ENCODE measurements around the gene SWSAP1.

DNA sequence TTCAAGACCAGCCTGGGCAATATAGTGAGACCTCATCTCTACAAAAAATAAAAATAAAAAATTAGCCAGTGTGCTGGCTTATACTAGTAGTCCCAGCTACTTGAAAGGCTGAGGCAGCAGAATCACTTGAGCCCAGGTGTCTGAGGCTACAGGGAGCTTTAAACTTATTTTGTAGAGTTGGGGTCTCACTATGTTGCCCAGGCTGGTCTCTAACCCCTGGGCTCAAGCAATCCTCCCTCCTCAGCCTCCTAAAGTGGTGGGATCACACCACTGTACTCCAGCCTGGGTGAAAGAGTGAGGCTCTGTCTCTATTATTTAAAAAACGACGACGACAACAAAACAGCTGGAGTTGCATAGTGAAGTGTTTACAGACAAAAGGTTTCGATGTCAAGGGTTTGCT lies 43.0 kb upstream of the SWSAP1 start:
- TF ChIP-seq, protein P1, sequence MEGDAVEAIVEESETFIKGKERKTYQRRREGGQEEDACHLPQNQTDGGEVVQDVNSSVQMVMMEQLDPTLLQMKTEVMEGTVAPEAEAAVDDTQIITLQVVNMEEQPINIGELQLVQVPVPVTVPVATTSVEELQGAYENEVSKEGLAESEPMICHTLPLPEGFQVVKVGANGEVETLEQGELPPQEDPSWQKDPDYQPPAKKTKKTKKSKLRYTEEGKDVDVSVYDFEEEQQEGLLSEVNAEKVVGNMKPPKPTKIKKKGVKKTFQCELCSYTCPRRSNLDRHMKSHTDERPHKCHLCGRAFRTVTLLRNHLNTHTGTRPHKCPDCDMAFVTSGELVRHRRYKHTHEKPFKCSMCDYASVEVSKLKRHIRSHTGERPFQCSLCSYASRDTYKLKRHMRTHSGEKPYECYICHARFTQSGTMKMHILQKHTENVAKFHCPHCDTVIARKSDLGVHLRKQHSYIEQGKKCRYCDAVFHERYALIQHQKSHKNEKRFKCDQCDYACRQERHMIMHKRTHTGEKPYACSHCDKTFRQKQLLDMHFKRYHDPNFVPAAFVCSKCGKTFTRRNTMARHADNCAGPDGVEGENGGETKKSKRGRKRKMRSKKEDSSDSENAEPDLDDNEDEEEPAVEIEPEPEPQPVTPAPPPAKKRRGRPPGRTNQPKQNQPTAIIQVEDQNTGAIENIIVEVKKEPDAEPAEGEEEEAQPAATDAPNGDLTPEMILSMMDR (IDR thresholded peaks at IDR 0.05) = no peak
- no peak for TF ChIP-seq EZH2 (IDR thresholded peaks at IDR 0.05)
- no peak for TF ChIP-seq EZH2phosphoT487 (IDR thresholded peaks at IDR 0.05)
